Thyroid gland (tissue), 4 donors: ENCODE measurements around the gene LAMTOR3. TPM values are rescaled to one million over a fixed set of nuclear protein-coding genes. Genes with fewer than 3 reads are reported as not detected.

ENCODE experiments used
- DNase-seq, 2 donors: peaks; one replicate each; pipeline ENCODE4 v3.0.0-alpha.2; 2019
- H3K27ac ChIP-seq, 3 donors: fragments of 200-600 bp; sonication (generic); 1 replicate in 2 of 3; 2 replicates in 1 of 3; pipeline ENCODE4 v1.5.1; 2016 to 2019; ENCODE audit warnings: mild to moderate bottlenecking in 1 of 3, moderate library complexity in 1 of 3
- H3K27me3 ChIP-seq: fragments of 200-600 bp; sonication (generic); one replicate; pipeline ENCODE4 v1.5.1; 2019
- H3K36me3 ChIP-seq, 2 donors: fragments of 200-600 bp; sonication (generic); one replicate each; pipeline ENCODE4 v1.5.1; 2016 to 2019
- H3K4me1 ChIP-seq, 2 donors: fragments of 200-600 bp; sonication (generic); one replicate each; pipeline ENCODE4 v1.5.1; 2017 to 2019
- H3K4me3 ChIP-seq, 3 donors: fragments of 200-600 bp; sonication (generic); replicated peaks in 1 of 3; 1 replicate in 2 of 3; 2 replicates in 1 of 3; pipeline ENCODE4 v1.5.1; 2016; ENCODE audit warnings: mild to moderate bottlenecking in 1 of 3
- H3K9me3 ChIP-seq: fragments of 200-600 bp; sonication (generic); one replicate; pipeline ENCODE4 v1.5.1; 2017
- POLR2A ChIP-seq, 2 donors: fragments of 450-650 bp; IDR thresholded peaks; one replicate each; pipeline ENCODE4 v1.6.1; 2017; ENCODE audit warnings: antibody characterized with exemption in 2 of 2, mild to moderate bottlenecking in 2 of 2, moderate library complexity in 1 of 2
- WGBS, 2 donors: methylation state at CpG; one replicate each; pipeline ENCODE4 v1.1.5; 2017; 5-methylcytosine and 5-hydroxymethylcytosine counted together
- intact Hi-C: fragments of 100-400 bp; cut with DNase I; formaldehyde crosslinking; loops from one replicate; pipeline ENCODE4 v1.15.1; 2023
- total RNA-seq, 4 donors: library from RNA; depleted of rRNA; stranded (reverse); fragments of >200 nt; gene quantifications; one replicate each; pipeline ENCODE4 v1.2.3, GENCODE V29; 2016
- TF ChIP-seq, protein P1 (sequence below), 6 experiments: fragments of 200-600 bp in 3 of 6; fragments of 450-650 bp in 3 of 6; sonication (generic) in 3 of 6; IDR thresholded peaks; one replicate each; pipeline ENCODE4 v1.5.1; 2016 to 2019; ENCODE audit warnings: antibody characterized with exemption in 6 of 6, mild to moderate bottlenecking in 2 of 6, inconsistent platforms in 1 of 6, moderate library complexity in 1 of 6

LAMTOR3 gene
- total RNA-seq, 4 donors from 2014 or later: 67.5 to 103 (median 86.1) TPM

GRCh38 chr4:99845708-99846469 lies 48.3 kb downstream of the LAMTOR3 start:
- no peak overlapping the region for H3K4me3 ChIP-seq
- TF ChIP-seq, protein P1, sequence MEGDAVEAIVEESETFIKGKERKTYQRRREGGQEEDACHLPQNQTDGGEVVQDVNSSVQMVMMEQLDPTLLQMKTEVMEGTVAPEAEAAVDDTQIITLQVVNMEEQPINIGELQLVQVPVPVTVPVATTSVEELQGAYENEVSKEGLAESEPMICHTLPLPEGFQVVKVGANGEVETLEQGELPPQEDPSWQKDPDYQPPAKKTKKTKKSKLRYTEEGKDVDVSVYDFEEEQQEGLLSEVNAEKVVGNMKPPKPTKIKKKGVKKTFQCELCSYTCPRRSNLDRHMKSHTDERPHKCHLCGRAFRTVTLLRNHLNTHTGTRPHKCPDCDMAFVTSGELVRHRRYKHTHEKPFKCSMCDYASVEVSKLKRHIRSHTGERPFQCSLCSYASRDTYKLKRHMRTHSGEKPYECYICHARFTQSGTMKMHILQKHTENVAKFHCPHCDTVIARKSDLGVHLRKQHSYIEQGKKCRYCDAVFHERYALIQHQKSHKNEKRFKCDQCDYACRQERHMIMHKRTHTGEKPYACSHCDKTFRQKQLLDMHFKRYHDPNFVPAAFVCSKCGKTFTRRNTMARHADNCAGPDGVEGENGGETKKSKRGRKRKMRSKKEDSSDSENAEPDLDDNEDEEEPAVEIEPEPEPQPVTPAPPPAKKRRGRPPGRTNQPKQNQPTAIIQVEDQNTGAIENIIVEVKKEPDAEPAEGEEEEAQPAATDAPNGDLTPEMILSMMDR (IDR thresholded peaks at IDR 0.05): no peak
- TF ChIP-seq POLR2A (IDR thresholded peaks at IDR 0.05): no peak
- intact Hi-C loops: no loop called here
- no peaks in the 10 kb centered on the region for H3K9me3 ChIP-seq
- 82 to 87% methylated on average over 2 of the region's 2 CpGs for WGBS, 2 donors
- H3K27ac ChIP-seq: no peak overlapping the region
- no peaks in the 10 kb centered on the region for H3K4me1 ChIP-seq
- no peak for DNase-seq
- H3K36me3 ChIP-seq: no peaks in the 10 kb centered on the region
- H3K27me3 ChIP-seq: no peaks in the 10 kb centered on the region

- Histone ChIP-seq H3K36me3 (no peaks in the 10 kb centered on the region), H3K27me3 (no peaks in the 10 kb centered on the region), H3K4me3 (no peak overlapping the region), H3K4me1 (no peaks in the 10 kb centered on the region), H3K27ac (no peak overlapping the region), H3K9me3 (no peaks in the 10 kb centered on the region)
- TF ChIP-seq POLR2A (IDR thresholded peaks at IDR 0.05): no peak
- TF ChIP-seq, protein P1 (IDR thresholded peaks at IDR 0.05): no peak
- no peak for DNase-seq
- intact Hi-C loops: no loop called here
- WGBS, 2 donors: 94 to 95% methylated on average over 1 of the region's 1 CpG
Observed at GRCh38 chr4:99845179-99845578, 49.0 kb downstream of the LAMTOR3 start.

- DNase-seq: no peak
- 87 to 89% methylated on average over 7 of the region's 7 CpGs for WGBS, 2 donors
- H3K4me1 ChIP-seq: no peaks in the 10 kb centered on the region
- intact Hi-C loops: no loop called here
- TF ChIP-seq, protein P1 (IDR thresholded peaks at IDR 0.05): no peak
- TF ChIP-seq POLR2A (IDR thresholded peaks at IDR 0.05): no peak
- H3K36me3 ChIP-seq: no peaks in the 10 kb centered on the region
- H3K9me3 ChIP-seq: no peaks in the 10 kb centered on the region
- no peaks in the 10 kb centered on the region for H3K27me3 ChIP-seq
- no peak overlapping the region for H3K4me3 ChIP-seq
- H3K27ac ChIP-seq: no peak overlapping the region
Observed at GRCh38 chr4:99844048-99844447, 50.2 kb downstream of the LAMTOR3 start.

DNA sequence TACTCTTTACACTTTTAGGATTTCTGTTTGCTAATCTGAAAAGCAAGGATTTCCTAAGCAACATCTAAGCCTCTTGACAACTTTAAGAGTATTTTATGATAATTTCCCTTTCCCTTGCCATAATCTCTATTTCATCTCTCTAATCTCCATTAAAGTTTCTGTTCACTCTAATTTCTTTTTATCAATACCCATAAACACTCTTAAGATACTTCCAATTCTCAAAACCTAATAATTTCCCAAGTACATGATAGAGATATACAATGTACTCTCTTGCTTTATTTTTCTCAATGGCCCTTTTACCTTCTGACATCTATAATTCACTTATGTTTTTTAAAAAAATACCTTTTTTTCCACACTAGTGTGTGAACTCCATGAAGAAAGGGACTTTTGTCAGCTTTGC lies 50.8 kb downstream of the LAMTOR3 start:
- no peak for DNase-seq
- TF ChIP-seq, protein P1 (IDR thresholded peaks at IDR 0.05): no peak
- no peak for TF ChIP-seq POLR2A (IDR thresholded peaks at IDR 0.05)
- Histone ChIP-seq H3K36me3 (no peaks in the 10 kb centered on the region), H3K9me3 (no peaks in the 10 kb centered on the region), H3K27me3 (no peaks in the 10 kb centered on the region), H3K27ac (no peak overlapping the region), H3K4me1 (no peaks in the 10 kb centered on the region), H3K4me3 (no peak overlapping the region)
- intact Hi-C loops: no loop called here

DNA sequence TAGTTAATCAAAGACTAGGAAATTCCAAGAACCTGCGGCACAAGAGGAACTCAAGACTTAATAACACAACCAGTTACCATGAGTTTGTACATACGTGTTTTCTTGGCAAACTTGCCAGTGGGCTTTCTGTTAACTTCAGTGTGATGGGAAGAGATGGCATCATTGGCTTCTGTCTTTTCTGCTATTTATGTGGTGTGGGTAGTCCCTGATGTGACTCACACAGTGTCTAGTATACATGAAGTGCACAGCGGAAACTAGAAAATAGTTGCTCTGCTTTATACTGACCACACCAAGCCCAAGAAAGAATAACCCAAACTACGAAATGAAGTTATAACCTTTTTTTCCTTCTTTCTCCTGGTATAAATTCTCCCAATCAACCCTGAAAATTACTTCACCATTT lies 53.1 kb downstream of the LAMTOR3 start:
- Histone ChIP-seq H3K9me3 (no peaks in the 10 kb centered on the region), H3K36me3 (no peaks in the 10 kb centered on the region), H3K4me1 (no peaks in the 10 kb centered on the region), H3K27me3 (no peaks in the 10 kb centered on the region), H3K27ac (no peak overlapping the region), H3K4me3 (no peak overlapping the region)
- TF ChIP-seq, protein P1 (IDR thresholded peaks at IDR 0.05): no peak
- no peak for TF ChIP-seq POLR2A (IDR thresholded peaks at IDR 0.05)
- DNase-seq: no peak
- WGBS, 2 donors: 92% methylated on average over 4 of the region's 4 CpGs
- intact Hi-C loops: no loop called here
